GM21576 (cell line): ENCODE results near the gene VPS13C.
A peak's percentile ranks its signal among the peaks of the same experiment; 100 is the strongest.

Experiments
- ATAC-seq: cut with Tn5 transposase; IDR thresholded peaks from one replicate; pipeline ENCODE4 v1.9.1; 2021; ENCODE audit warnings: mild to moderate bottlenecking, moderate library complexity; ENCODE audit not compliant: unreplicated experiment

VPS13C gene

GRCh38 chr15:62060113-62060895 lies at the start of gene VPS13C:
VPS13C (minus strand) TSS chr15:62060447; CDS start chr15:62060374, 73 bp downstream.
- ATAC-seq, result peak; percentile 81

- ATAC-seq, result no peak
These were observed 49.2 kb upstream of the VPS13C start for GRCh38 chr15:62109437-62109836.

GRCh38 chr15:62108411-62108810 lies 48.2 kb upstream of the VPS13C start:
- ATAC-seq, result no peak

- no peak for ATAC-seq
These were observed 47.4 kb upstream of the VPS13C start for GRCh38 chr15:62107571-62108121.

- no peak for ATAC-seq
These were observed 45.8 kb upstream of the VPS13C start for GRCh38 chr15:62106096-62106495.

- ATAC-seq, result no peak
These were observed 45.0 kb upstream of the VPS13C start for GRCh38 chr15:62105266-62105665.

- no peak for ATAC-seq
These were observed 44.6 kb upstream of the VPS13C start for GRCh38 chr15:62104846-62105245.

GRCh38 chr15:62104401-62104800 lies 44.2 kb upstream of the VPS13C start:
- no peak for ATAC-seq

- no peak for ATAC-seq
These were observed 43.2 kb upstream of the VPS13C start for GRCh38 chr15:62103431-62103830.

GRCh38 chr15:62099094-62099601 lies 38.9 kb upstream of the VPS13C start:
- ATAC-seq, result no peak

- no peak for ATAC-seq
These were observed 34.1 kb upstream of the VPS13C start for GRCh38 chr15:62094388-62094787.

- ATAC-seq, result no peak
These were observed 33.6 kb upstream of the VPS13C start for GRCh38 chr15:62093809-62094208.

GRCh38 chr15:62090988-62091387 lies 30.7 kb upstream of the VPS13C start:
- ATAC-seq, result no peak

GRCh38 chr15:62089616-62090015 lies 29.4 kb upstream of the VPS13C start:
- no peak for ATAC-seq

GRCh38 chr15:62088353-62088693 lies 28.1 kb upstream of the VPS13C start:
- no peak for ATAC-seq

GRCh38 chr15:62087671-62088352 lies 27.6 kb upstream of the VPS13C start:
- no peak for ATAC-seq

- ATAC-seq, result no peak
These were observed 25.5 kb upstream of the VPS13C start for GRCh38 chr15:62085740-62086139.

- ATAC-seq, result no peak
These were observed 23.2 kb upstream of the VPS13C start for GRCh38 chr15:62083194-62084154.

GRCh38 chr15:62079594-62079993 lies 19.3 kb upstream of the VPS13C start:
- ATAC-seq, result no peak

- ATAC-seq, result no peak
These were observed 15.5 kb upstream of the VPS13C start for GRCh38 chr15:62075595-62076277.
